ENCODE measurements around the gene REXO4. TPM values are rescaled to one million over a fixed set of nuclear protein-coding genes. Genes with fewer than 3 reads are reported as not detected.

The REXO4 gene
- total and polyA plus RNA-seq, 2 of the 13 experiments (the other 11 are each of a cell fraction or from before 2014, with no cell fraction given), result 18.5 to 30.4 TPM

DNA sequence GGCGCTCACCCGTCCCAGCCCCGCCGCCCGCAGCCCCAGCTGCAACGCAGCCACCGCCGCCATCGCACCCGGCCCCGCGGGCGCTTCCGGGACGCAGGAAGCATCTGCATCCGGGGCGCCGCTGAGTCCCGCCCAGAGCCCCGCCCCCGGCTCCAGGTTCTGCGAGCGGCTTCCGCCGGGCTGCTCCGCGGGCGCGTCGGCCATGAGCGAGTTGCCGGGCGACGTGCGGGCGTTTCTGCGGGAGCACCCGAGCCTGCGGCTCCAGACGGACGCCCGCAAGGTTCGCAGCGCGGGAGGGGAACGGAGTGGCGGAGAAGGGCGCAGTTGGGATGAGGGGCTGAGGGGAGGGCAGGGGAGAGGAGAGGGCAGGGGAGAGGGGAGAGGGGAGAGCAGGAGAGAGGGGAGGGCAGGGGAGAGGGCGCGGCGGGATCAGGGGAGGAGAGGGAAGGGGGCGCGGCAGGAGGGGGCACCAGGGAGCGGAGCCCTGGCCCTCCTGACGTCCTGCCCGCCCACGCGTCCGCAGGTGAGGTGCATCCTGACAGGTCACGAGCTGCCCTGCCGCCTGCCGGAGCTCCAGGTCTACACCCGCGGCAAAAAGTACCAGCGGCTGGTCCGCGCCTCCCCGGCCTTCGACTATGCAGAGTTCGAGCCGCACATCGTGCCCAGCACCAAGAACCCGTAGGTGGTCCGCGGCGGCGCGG lies 61.3 kb downstream of the REXO4 start, which contains the start of the genes SURF1 and SURF2:
Gene SURF1 (minus strand): TSS at position 97 of the 701 bp plus-strand sequence. CDS start 34 bp downstream, at position 63.
Gene SURF2 (plus strand): TSS at position 160 of the 701 bp plus-strand sequence. CDS start 43 bp downstream, at position 203.
- H3K79me2 ChIP-seq (ENCODE audit: insufficient read depth, low read length), result peaks cover 15% of the 10 kb centered on the region
- no peaks in the 10 kb centered on the region; a peak in 1 of 5 replicates for H3K27me3 ChIP-seq (ENCODE audit: control insufficient read depth in 1 of 2, insufficient read depth in 2 of 2, low read length in 2 of 2)
- in situ Hi-C loops (cut with HindIII; ENCODE audit: extremely low pct_ligation_motif_present, low pct_unique_long_range_greater_than_20kb) (loop anchor here (5.0 kb wide), 2 partner anchors 51 to 131 kb away; no protein-coding TSS in a partner anchor), intact Hi-C loops (cut with micrococcal nuclease; ENCODE audit: unreplicated experiment) (loop anchor here (5.0 kb wide), 2 partner anchors 41 to 131 kb away; no protein-coding TSS in a partner anchor)
- ChIA-PET POLR2A (interaction anchor here (0.7 to 1.8 kb wide), 11 partner anchors 9 to 358 kb away, joined by 3 to 22 read pairs (median 5); partner anchors contain the start of genes CACFD1, MED22, RPL7A and SLC2A6), CTCF (ENCODE audit: low intra/inter-chr PET ratio, low total read pairs) (interaction anchor here (0.7 kb wide), 1 partner anchor 47 kb away, joined by 3 read pairs; no protein-coding TSS in a partner anchor)
- H3K9me3 ChIP-seq (ENCODE audit: low read length), result no peaks in the 10 kb centered on the region
- peak within 1 kb of the TSS; percentile 61 for H3K27ac ChIP-seq (ENCODE audit: extremely low read length, insufficient read depth, low read length)
- FAIRE-seq (no peak), ATAC-seq (peak; percentile 64), DNase-seq (ENCODE audit: low spot score) (peak; percentile 68)
- no peak within 1 kb of the TSS for H2AFZ ChIP-seq (ENCODE audit: low read length)
- peaks cover 23% of the 10 kb centered on the region; the same call in 1 of the 2 replicates for H4K20me1 ChIP-seq (ENCODE audit: insufficient read depth, low read length)
- under 1% methylated on average over 30 of the region's 78 CpGs for WGBS (ENCODE audit: low lambda C conversion rate)
- BruUV-seq (replicated peaks), result no TSS peak
- H3K4me1 ChIP-seq (ENCODE audit: insufficient read depth, low read length), result peaks cover 53% of the 10 kb centered on the region
- peak within 1 kb of the TSS; percentile 89 for H3K9ac ChIP-seq (ENCODE audit: insufficient read depth, low read depth, low read length)
- peaks cover 11 to 46% of the 10 kb centered on the region in 2 experiments for H3K36me3 ChIP-seq (replicated peaks in 1 of 2; ENCODE audit: control insufficient read depth in 1 of 2, insufficient read depth in 2 of 2, low read length in 2 of 2)
- H3K4me2 ChIP-seq (ENCODE audit: low read depth, low read length), result peak within 1 kb of the TSS; percentile 86
- peak within 1 kb of the TSS; percentile 80 to 91 (median 90) for H3K4me3 ChIP-seq (replicated peaks in 1 of 3; ENCODE audit: insufficient read depth in 1 of 3, low read depth in 2 of 3, low read length in 3 of 3)
- TF ChIP-seq MYC (CRISPR knock-in tag; IDR thresholded peaks at IDR 0.05; ENCODE audit: borderline replicate concordance) (peak; percentile 74), ISX (CRISPR knock-in tag; conservative IDR thresholded peaks at IDR 0.05) (no peak), KAT7 (CRISPR knock-in tag; IDR thresholded peaks at IDR 0.05; ENCODE audit: borderline replicate concordance) (0 out of 2 replicates have a peak, but pooled peaks have one; percentile 65), ASH2L (IDR thresholded peaks at IDR 0.05; ENCODE audit: insufficient read length, low read depth, low read length) (peak; percentile 58), DMAP1 (CRISPR knock-in tag; IDR thresholded peaks at IDR 0.05) (no peak), POGZ (CRISPR knock-in tag; IDR thresholded peaks at IDR 0.05) (no peak), HNF4A (CRISPR knock-in tag; IDR thresholded peaks at IDR 0.05) (no peak), TRIM24 (CRISPR knock-in tag; IDR thresholded peaks at IDR 0.05) (no peak), ZEB1 (IDR thresholded peaks at IDR 0.05; ENCODE audit: insufficient replicate concordance, low read depth) (no peak), NAIF1 (CRISPR knock-in tag; IDR thresholded peaks at IDR 0.05; ENCODE audit: borderline replicate concordance) (no peak), TBL1XR1 (IDR thresholded peaks at IDR 0.05; ENCODE audit: borderline replicate concordance, low read length, partially characterized antibody) (no peak), CBX1 (IDR thresholded peaks at IDR 0.05; ENCODE audit: low read depth) (no peak), ZNF615 (CRISPR knock-in tag; IDR thresholded peaks at IDR 0.05; ENCODE audit: borderline replicate concordance) (no peak), ZBTB38 (CRISPR knock-in tag; IDR thresholded peaks at IDR 0.05) (0 out of 2 replicates have a peak, but pooled peaks have one; percentile 39), NONO (IDR thresholded peaks at IDR 0.05) (no peak), NONO (CRISPR knock-in tag; conservative IDR thresholded peaks at IDR 0.05) (0 out of 2 replicates have a peak, but pooled peaks have one; percentile 37), ZNF121 (CRISPR knock-in tag; IDR thresholded peaks at IDR 0.05) (no peak), ZNF510 (CRISPR knock-in tag; IDR thresholded peaks at IDR 0.05; ENCODE audit: low read depth) (0 out of 2 replicates have a peak, but pooled peaks have one; percentile 16), YEATS4 (CRISPR knock-in tag; IDR thresholded peaks at IDR 0.05; ENCODE audit: borderline replicate concordance) (peak; percentile 45; the same call in 1 of the 2 replicates), NFIB (CRISPR knock-in tag; IDR thresholded peaks at IDR 0.05; ENCODE audit: borderline replicate concordance) (no peak), ARNT2 (CRISPR knock-in tag; IDR thresholded peaks at IDR 0.05; ENCODE audit: low read depth) (peak; percentile 36; the same call in 1 of the 2 replicates), MAFF (IDR thresholded peaks at IDR 0.05; ENCODE audit: low read depth, low read length) (no peak), KMT2A (CRISPR knock-in tag; IDR thresholded peaks at IDR 0.05) (peak; percentile 36; the same call in 1 of the 2 replicates)
- TF ChIP-seq, protein P1, sequence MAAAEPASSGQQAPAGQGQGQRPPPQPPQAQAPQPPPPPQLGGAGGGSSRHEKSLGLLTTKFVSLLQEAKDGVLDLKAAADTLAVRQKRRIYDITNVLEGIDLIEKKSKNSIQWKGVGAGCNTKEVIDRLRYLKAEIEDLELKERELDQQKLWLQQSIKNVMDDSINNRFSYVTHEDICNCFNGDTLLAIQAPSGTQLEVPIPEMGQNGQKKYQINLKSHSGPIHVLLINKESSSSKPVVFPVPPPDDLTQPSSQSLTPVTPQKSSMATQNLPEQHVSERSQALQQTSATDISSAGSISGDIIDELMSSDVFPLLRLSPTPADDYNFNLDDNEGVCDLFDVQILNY (CRISPR knock-in tag; conservative IDR thresholded peaks at IDR 0.05), result no peak
